HG02973 (cell line): ENCODE measurements around the gene TRAPPC14.
A peak's percentile ranks its signal among the peaks of the same experiment; 100 is the strongest.

Experiments
- ATAC-seq: cut with Tn5 transposase; IDR thresholded peaks from one replicate; pipeline ENCODE4 v1.9.1; 2021; ENCODE audit warnings: moderate library complexity; ENCODE audit not compliant: unreplicated experiment

Gene TRAPPC14

GRCh38 chr7:100127866-100128636, 30.5 kb downstream of the TRAPPC14 start:
- no peak for ATAC-seq

- peak; percentile 55 for ATAC-seq
Measured at GRCh38 chr7:100126931-100127865, 31.3 kb downstream of the TRAPPC14 start, which contains the start of gene MBLAC1. TSS of gene MBLAC1 (plus strand) at chr7:100126967. CDS start at chr7:100127396, 429 bp downstream.

DNA sequence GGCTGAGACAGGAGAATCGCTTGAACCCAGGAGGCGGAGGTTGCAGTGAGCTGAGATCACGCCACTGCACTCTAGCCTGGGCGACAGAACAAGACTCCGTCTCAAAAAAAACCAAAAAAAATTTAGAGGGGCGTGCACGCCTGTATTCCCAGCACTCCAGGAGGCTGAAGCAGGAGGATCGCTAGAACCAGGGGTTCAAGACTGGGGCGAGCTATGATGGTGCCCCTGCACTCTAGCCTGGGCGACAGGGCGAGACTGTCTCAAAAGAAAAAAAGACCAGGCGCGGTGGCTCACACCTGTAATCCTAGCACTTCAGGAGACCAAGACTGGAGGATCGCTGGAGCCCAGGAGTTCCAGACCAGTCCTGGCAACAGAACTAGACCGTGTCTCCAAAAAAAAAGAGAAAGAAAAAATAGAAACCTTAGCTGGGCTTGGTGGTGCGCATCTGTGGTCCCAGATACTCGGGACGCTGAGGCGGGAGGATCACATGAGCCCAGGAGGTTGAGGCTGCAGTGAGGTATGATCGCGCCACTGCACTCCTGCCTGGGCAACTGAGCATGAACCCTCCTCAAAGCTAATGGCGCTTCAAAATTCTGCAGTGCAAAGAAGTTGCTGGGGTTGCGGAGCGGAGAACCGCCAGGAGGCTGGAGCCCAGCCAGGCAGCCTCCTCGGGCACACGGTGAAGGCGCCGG, 32.1 kb downstream of the TRAPPC14 start:
- ATAC-seq = no peak

DNA sequence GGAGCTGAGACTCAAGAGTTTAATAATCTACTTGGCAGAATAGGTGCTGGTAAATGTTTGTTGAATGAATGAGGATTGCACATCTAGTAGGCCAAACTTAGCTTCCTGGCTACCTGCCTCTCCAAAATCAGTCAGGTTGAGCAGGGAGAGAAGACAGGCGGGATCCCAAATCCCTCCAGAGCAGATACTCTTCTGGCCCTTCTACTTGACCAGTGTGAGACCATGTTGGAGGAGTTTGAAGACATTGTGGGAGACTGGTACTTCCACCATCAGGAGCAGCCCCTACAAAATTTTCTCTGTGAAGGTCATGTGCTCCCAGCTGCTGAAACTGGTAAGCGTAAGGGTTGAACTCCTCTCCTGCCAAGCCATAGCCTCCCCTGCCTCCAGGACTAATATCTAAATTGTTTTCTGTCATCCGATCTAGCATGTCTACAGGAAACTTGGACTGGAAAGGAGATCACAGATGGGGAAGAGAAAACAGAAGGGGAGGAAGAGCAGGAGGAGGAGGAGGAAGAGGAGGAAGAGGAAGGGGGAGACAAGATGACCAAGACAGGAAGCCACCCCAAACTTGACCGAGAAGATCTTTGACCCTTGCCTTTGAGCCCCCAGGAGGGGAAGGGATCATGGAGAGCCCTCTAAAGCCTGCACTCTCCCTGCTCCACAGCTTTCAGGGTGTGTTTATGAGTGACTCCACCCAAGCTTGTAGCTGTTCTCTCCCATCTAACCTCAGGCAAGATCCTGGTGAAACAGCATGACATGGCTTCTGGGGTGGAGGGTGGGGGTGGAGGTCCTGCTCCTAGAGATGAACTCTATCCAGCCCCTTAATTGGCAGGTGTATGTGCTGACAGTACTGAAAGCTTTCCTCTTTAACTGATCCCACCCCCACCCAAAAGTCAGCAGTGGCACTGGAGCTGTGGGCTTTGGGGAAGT, 34.0 kb downstream of the TRAPPC14 start:
- ATAC-seq = no peak

DNA sequence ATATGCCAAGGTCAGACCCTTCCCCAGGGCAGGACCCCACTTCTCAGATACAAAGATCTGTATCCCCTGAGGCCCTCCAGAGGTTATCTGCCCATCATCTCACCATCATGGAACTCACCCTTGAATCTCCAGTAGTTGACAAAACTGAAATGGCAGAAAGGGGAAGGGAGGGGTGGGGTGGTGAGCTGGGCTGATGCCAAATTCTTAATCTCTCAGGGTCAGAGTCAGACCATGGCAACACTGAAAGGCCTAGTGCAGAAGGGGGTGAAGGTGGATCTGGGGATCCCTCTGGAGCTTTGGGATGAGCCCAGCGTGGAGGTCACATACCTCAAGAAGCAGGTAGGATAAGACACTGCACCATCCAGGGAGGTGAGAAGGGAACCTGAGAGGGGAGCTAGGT, 36.0 kb downstream of the TRAPPC14 start:
- no peak for ATAC-seq

- no peak for ATAC-seq
Measured at GRCh38 chr7:100122067-100122466, 36.5 kb downstream of the TRAPPC14 start.

- ATAC-seq = no peak
Measured at GRCh38 chr7:100120733-100121036, 37.8 kb downstream of the TRAPPC14 start.

- ATAC-seq = peak; percentile 16
Measured at GRCh38 chr7:100119970-100120732, 38.4 kb downstream of the TRAPPC14 start.

DNA sequence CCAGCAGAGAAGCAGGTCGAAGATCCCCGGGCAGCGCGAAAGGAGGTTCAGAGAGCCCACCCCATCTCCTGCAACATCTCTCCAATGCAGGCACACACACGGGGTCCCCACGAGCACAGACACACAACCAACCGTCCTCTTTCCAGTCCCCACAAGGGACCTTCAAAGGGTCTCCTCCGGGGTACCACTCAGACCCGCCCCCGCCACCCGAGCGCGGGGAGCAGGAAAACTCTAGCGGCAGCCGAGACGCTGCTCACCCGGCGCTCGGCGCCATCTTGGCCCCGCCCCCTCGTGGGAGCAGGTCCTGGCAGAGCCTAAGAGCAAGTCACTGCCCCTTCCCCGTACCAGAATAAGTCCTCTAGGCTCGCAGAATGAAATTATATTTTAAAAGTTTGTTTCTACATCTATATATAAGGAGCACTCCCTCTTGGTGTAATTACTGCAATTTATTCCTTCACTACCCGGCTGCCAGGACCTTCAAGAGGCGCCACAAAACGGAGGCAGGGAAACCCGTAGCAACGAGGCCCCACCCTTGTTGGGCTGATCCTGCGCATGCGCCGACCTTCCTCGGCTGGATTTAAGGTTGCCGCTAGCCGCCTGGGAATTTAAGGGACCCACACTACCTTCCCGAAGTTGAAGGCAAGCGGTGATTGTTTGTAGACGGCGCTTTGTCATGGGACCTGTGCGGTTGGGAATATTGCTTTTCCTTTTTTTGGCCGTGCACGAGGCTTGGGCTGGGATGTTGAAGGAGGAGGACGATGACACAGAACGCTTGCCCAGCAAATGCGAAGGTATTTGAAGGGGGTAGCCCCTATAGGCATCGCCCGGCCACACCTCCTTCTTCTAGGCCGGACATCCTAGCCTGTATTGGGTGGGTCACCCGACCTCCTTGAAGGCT, 39.2 kb downstream of the TRAPPC14 start, which contains the start of the genes CNPY4 and TAF6:
CNPY4 (plus strand) TSS at position 563 of the 898 bp plus-strand sequence; CDS start at position 674, 111 bp downstream.
TAF6 (minus strand) TSS at position 287 of the 898 bp plus-strand sequence. CDS start 5,149 bp downstream, outside the sequence.
- peak; percentile 71 for ATAC-seq

DNA sequence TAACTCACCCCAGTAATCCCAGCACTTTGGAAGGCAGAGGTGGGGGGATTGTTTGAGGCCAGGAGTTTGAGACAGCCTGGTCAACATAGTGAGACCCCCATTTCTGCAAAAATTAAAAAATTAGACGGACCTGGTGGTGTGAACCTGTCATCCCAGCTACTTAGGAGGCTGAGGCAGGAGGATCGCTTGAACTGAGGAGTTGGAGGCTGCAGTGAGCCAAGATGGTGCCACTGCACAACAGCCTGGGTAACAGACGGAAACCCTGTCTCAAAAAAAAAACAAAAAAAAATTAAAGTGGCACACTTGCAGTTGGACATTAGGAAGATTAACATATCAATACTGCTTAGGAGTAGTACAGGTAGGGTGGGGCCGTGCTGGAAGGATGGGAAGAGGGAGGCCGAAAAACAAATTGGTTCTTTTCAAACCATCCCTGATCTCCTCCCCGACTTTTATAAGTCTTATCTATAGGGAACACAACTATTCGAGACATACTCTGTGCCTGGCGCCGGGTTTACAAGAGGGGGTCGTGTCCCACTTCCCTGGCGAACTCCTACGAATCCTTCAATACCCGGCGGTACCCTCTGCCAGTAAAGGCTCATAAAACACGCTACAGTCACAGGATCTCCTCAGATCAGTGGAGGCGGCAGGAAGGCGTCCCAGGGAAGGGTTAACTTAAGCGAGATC, 40.0 kb downstream of the TRAPPC14 start:
- no peak for ATAC-seq

DNA sequence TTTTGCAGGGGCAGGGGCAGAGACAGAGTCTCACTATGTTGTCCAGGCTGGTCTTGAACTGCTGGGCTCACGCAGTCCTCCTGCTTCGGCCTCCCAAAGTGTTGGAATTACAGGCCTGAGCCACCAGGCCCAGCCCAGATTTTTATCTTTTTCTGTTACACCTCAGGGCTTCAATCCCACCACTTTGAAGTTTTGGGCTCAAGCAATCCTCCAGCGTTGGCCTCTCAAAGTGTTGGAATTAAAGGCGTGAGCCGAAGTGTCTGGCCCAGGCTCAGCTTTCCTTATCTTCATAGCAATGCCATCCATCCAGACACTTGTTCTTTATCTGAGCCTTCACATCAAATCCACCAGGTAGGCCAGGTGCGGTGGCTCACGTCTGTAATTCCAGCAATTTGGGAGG, 43.5 kb downstream of the TRAPPC14 start:
- ATAC-seq = no peak

- no peak for ATAC-seq
Measured at GRCh38 chr7:100111914-100112313, 46.6 kb downstream of the TRAPPC14 start.

- no peak for ATAC-seq
Measured at GRCh38 chr7:100111156-100111555, 47.4 kb downstream of the TRAPPC14 start.

DNA sequence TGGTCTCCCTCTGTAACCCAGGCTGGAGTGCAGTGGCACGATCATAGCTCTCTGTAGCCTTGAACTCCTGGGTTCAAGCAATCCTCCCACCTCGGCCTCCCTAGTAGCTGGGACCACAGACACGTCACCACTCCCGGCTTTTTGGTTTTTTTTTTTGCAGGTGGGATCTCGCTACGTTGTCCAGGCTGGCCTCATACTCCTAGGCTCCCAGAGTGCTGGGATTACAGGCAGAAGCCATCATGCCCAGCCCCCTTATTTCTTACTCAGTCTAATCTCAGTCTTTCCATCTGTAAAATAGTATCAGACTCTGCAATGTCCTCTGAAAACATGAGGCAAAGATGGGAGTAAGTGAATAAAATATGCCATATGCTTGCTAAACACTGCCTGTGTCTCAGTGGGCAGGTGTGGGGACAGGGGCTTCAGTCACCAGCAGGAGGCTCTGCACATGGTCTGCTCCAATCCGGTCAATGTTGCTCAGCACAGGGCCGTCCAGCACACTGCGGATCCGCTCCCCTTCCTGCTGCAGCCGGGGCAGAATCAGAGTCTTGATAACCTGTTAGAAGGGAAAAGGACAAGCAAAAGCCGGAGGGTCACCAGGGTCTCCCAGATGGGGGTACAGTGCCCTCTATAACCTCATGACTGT, 48.9 kb downstream of the TRAPPC14 start:
- ATAC-seq = no peak

DNA sequence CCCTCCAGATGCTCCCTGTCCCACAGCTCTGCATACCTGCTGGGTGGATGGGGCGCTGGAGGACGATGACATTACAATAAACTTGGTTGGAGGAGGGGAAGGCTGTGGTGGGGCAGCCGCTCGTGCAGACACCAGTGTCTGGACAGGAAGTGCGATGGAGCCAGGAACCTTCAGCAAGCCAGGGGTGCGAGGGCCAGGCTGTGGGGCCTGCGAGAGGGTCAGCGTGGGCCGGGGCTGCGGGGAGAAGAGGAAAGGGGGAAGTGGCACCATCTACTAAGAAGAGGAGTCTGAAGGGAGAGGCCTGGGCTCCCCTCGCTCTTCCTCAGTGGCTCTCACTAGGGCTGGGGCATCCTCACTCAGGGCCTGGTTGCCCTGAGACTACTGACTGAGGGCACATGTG, 50.6 kb downstream of the TRAPPC14 start:
- no peak for ATAC-seq

- no peak for ATAC-seq
Measured at GRCh38 chr7:100107125-100107737, 51.3 kb downstream of the TRAPPC14 start.

DNA sequence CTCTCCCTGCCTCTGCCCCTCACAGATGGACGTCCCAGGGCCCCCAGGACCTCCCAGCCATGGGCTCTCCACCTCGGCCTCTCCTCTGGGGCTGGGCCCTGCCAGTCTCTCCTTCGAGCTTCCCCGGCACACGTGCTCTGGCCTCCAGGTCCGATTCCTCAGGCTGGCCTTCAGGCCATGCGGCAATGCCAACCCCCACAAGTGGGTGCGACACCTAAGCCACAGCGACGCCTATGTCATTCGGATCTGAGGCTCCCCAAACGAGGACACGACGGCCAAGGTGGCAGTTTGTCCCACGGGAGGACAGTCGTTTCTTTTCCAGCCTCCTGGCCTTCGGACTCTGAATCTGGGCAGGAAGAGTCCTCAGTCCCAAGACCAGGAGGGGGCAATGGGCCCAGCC, 51.9 kb downstream of the TRAPPC14 start:
- no peak for ATAC-seq
